Astrocyte of the spinal cord (primary cell): ENCODE data around the gene ZMYM1.
"Not testable (repeated sequence)": the region's sequence is repeated elsewhere in the genome, so short reads cannot be mapped to it uniquely, and the experiment has no call there.

Experiments
- DNase-seq: peaks from one replicate; pipeline ENCODE4 v3.0.0; 2011; ENCODE audit warnings: low read depth, low spot score
- H3K4me3 ChIP-seq: 2 replicates; pipeline ENCODE4 v1.5.1; 2011; ENCODE audit warnings: low read depth, mild to moderate bottlenecking, low read length, moderate library complexity
- CTCF ChIP-seq: IDR thresholded peaks from 2 replicates; pipeline ENCODE4 v1.5.1; 2012; ENCODE audit warnings: low read depth, mild to moderate bottlenecking, low read length, inconsistent platforms
- in situ Hi-C: cut with HindIII; loops from 2 replicates; pipeline ENCODE4 v1.10.0; 2017; ENCODE audit warnings: low sequenced_read_pairs

ZMYM1 gene

GRCh38 chr1:35129080-35129479, 49.9 kb downstream of the ZMYM1 start:
- no peak for DNase-seq
- in situ Hi-C loops, result no loop called here
- H3K4me3 ChIP-seq, result no peak overlapping the region
- no peak for TF ChIP-seq CTCF

GRCh38 chr1:35136780-35137179, 57.6 kb downstream of the ZMYM1 start:
- H3K4me3 ChIP-seq, result no peak overlapping the region
- DNase-seq, result no peak
- in situ Hi-C loops, result no loop called here
- TF ChIP-seq CTCF, result no peak

- DNase-seq, H3K4me3 ChIP-seq, in situ Hi-C loops: not testable (repeated sequence)
These were observed 58.4 kb downstream of the ZMYM1 start for GRCh38 chr1:35137590-35137989.

- in situ Hi-C loops, result not testable (repeated sequence)
These were observed 63.1 kb downstream of the ZMYM1 start for GRCh38 chr1:35142294-35142693.

GRCh38 chr1:35142728-35143127, 63.5 kb downstream of the ZMYM1 start:
- in situ Hi-C loops, H3K4me3 ChIP-seq, DNase-seq: not testable (repeated sequence)

More at GRCh38 chr1:35142294-35142693, 63.1 kb downstream of the ZMYM1 start:
- DNase-seq, H3K4me3 ChIP-seq: not testable (repeated sequence)

GRCh38 chr1:35143737-35144508, 64.7 kb downstream of the ZMYM1 start:
- in situ Hi-C loops, result no loop called here
- no peak for TF ChIP-seq CTCF
- no peak for DNase-seq
- no peak overlapping the region for H3K4me3 ChIP-seq

- in situ Hi-C loops, DNase-seq, H3K4me3 ChIP-seq: not testable (repeated sequence)
These were observed 66.8 kb downstream of the ZMYM1 start for GRCh38 chr1:35145892-35146549.

GRCh38 chr1:35151220-35151619, 72.0 kb downstream of the ZMYM1 start:
- H3K4me3 ChIP-seq, result no peak overlapping the region
- no peak for TF ChIP-seq CTCF
- in situ Hi-C loops, result no loop called here
- DNase-seq, result no peak
